Epithelial cell of proximal tubule (primary cell): Measurements from ENCODE around the gene TRIM15. TPM values are rescaled to one million over a fixed set of nuclear protein-coding genes. Genes with fewer than 3 reads are reported as not detected.

ENCODE experiments used
- DNase-seq: peaks from one replicate; pipeline ENCODE4 v3.0.0-alpha.2; 2011; ENCODE audit warnings: low read depth
- H3K4me3 ChIP-seq: 2 replicates; pipeline ENCODE4 v1.5.1; 2011; ENCODE audit warnings: low read depth, mild to moderate bottlenecking, low read length
- total RNA-seq: library from RNA; depleted of rRNA; stranded (reverse); fragments of >200 nt; gene quantifications from 2 replicates; pipeline ENCODE4 v1.2.3, GENCODE V29; 2015
- TF ChIP-seq, protein P1 (sequence below): conservative IDR thresholded peaks from 2 replicates; pipeline ENCODE4 v1.5.1; 2012; ENCODE audit warnings: low read depth, mild to moderate bottlenecking, low read length

Gene TRIM15
- total RNA-seq, 1 donor from 2014 or later, result not detected

DNA sequence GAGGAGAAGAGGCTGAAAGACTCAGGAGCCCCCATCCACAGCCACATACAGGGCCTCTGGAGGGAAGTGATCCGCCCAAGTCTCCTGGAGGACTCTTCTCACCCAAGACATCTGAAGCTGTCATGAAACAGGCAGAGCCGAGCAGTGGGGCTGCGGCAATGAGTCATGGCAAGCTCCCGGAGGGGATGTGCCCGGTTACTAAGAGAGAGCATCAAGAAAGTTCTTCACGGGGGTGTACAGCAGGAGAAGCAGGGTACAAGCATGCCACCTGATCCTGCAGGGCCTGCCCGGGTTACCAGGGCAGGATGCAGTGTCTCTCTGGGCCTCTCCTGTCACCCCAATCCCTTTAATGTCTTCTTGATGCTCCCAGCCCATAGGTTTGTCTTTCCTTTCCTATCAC lies 28.7 kb downstream of the TRIM15 start:
- no peak for DNase-seq
- TF ChIP-seq, protein P1, sequence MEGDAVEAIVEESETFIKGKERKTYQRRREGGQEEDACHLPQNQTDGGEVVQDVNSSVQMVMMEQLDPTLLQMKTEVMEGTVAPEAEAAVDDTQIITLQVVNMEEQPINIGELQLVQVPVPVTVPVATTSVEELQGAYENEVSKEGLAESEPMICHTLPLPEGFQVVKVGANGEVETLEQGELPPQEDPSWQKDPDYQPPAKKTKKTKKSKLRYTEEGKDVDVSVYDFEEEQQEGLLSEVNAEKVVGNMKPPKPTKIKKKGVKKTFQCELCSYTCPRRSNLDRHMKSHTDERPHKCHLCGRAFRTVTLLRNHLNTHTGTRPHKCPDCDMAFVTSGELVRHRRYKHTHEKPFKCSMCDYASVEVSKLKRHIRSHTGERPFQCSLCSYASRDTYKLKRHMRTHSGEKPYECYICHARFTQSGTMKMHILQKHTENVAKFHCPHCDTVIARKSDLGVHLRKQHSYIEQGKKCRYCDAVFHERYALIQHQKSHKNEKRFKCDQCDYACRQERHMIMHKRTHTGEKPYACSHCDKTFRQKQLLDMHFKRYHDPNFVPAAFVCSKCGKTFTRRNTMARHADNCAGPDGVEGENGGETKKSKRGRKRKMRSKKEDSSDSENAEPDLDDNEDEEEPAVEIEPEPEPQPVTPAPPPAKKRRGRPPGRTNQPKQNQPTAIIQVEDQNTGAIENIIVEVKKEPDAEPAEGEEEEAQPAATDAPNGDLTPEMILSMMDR, result no peak
- H3K4me3 ChIP-seq, result no peak overlapping the region

GRCh38 chr6:30194797-30195690 lies 31.7 kb downstream of the TRIM15 start:
- TF ChIP-seq, protein P1, result no peak
- no peak for DNase-seq
- H3K4me3 ChIP-seq, result no peak overlapping the region

DNA sequence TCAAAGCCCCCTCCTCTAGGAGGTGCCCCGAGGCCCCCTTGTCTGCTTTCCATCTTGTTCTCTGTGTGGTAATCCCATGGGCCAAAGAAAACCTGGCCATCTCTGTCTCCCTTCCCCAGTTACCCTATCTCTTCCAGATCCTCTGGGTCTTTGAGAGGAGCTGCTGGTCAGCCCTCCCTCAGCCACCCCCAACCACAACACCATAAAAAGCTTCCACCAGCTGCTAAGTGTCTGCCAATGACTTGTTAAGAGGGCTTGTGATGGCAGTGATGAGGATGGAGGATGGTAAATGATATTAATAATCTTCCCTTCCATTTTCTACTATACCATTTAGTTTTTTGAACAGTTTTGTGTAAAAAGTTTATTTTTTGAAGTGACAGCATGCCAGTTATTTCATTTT lies 32.6 kb downstream of the TRIM15 start:
- H3K4me3 ChIP-seq, result no peak overlapping the region
- no peak for DNase-seq
- TF ChIP-seq, protein P1, result no peak

DNA sequence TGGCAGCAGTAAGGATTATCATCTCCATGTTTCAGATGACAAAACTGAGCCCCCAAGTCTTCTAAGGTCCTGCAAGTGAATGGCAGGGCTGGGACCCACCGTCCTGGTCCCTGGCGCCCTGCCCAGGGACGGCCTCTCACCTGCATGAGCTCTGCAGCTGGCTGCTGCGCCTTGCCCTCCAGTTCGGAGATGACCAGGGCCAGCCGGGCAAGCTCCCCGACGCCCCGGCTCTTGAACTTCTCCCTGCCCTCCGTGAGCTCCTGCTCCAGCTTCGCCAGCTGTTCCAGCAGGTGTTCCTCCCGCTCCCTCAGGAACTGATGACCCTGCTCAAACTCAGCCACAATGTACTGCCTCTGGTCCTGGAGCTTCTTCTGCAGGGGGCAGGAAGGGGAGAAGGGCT lies 33.0 kb downstream of the TRIM15 start:
- TF ChIP-seq, protein P1, result no peak
- H3K4me3 ChIP-seq, result no peak overlapping the region
- no peak for DNase-seq

DNA sequence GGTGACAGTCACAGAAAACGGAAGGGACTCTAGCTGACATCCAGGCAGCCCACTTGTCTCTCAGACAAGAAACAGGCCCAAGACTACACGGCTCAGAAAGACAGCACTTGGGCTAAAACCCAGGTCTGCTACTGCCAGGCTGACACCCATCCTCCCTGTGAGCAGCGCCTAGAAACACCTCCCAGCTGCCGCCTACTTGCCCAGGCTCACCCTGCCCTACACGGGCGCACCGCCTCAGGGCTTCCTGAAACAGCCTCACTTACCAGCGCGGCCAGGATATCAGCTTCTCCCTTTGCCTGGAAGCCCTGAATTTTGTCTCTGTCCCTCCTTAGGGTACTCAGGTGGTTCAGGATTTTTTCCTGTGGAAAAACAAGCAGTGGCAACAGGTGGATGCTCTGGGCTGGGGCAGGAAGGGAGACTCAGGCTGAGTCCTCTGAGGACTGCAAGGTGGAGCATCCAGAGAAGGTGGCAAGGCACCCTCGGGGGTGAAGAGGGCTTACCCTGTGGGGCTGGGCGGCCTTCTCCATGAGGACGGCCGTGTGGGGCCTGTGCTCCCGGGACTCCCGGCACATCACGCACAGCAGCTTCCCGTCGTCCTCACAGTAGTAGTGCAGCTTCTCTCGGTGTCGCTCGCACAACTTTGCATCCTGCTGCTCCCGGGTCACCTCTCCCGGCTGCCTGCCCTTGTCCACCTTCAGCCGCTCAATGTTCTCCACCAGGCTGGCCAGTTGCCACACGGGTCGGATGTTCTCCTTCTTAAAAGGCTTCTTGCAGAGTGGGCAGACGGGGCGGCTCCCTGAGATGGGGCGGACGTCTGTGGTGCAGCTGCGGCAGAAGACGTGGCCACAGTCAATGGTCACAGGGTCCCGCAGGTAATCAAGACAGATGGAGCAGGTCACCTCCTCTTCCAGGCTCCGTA lies 35.1 kb downstream of the TRIM15 start:
- DNase-seq, result no peak
- TF ChIP-seq, protein P1, result no peak
- no peak overlapping the region for H3K4me3 ChIP-seq

GRCh38 chr6:30200551-30201281 lies 37.4 kb downstream of the TRIM15 start:
- TF ChIP-seq, protein P1, result no peak
- no peak for DNase-seq
- H3K4me3 ChIP-seq, result no peak overlapping the region
